HL-60 (cell line): Measurements from ENCODE around the gene RGS7.

Experiments used
- DNase-seq, 2 experiments: peaks; one replicate each; pipeline ENCODE4 v3.0.0-alpha.2; 2010 to 2020; ENCODE audit warnings: low read depth in 1 of 2, low spot score in 1 of 2
- H3K27ac ChIP-seq: fragments of 250-450 bp; sonication (Bioruptor Pico); replicated peaks from 2 replicates; pipeline ENCODE4 v1.5.1; 2020; ENCODE audit warnings: mild to moderate bottlenecking, moderate library complexity
- H3K27me3 ChIP-seq: fragments of 250-450 bp; sonication (Bioruptor Pico); 2 replicates; pipeline ENCODE4 v1.5.1; 2021; ENCODE audit warnings: mild to moderate bottlenecking, moderate library complexity; ENCODE audit not compliant: insufficient read depth, poor library complexity, severe bottlenecking
- H3K4me3 ChIP-seq: replicated peaks from 2 replicates; pipeline ENCODE4 v1.5.1; 2011; ENCODE audit warnings: mild to moderate bottlenecking, control low read depth, low read length; ENCODE audit not compliant: insufficient read depth
- GABPA ChIP-seq: IDR thresholded peaks from 2 replicates; pipeline ENCODE4 v1.6.1; 2012; ENCODE audit warnings: low read depth
- POLR2AphosphoS5 ChIP-seq: IDR thresholded peaks from 2 replicates; pipeline ENCODE4 v1.6.1; 2012; ENCODE audit warnings: low read depth
- SPI1 ChIP-seq: IDR thresholded peaks from 2 replicates; pipeline ENCODE4 v1.6.1; 2012; ENCODE audit warnings: low read depth, mild to moderate bottlenecking, borderline replicate concordance
- TF ChIP-seq, protein P1 (sequence below): IDR thresholded peaks from 2 replicates; pipeline ENCODE4 v1.6.1; 2012; ENCODE audit warnings: low read depth; ENCODE audit not compliant: insufficient replicate concordance
- TF ChIP-seq, protein P2 (sequence below): IDR thresholded peaks from one replicate; pipeline ENCODE4 v1.5.1; 2011; ENCODE audit warnings: low read length, control low read depth, inconsistent platforms; ENCODE audit not compliant: insufficient read depth

RGS7 gene

DNA sequence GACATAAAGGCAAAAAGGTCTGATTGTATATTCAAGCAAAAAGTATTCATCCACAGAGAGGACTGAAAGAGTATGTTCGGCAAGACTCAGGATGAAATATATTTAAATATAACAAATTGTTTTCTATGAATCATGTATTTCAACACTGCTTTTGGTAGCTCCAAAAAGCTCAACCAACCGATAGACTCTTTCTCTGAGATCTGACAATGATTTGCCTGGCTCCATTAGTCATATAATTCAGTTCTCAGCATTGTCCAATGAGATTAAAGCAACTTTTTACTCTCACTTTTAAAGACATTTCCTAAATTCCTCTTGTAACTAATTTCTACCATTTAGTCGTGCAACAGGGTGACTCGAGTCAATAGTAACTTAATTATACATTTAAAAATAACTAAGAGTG, 426.0 kb downstream of the RGS7 start:
- TF ChIP-seq POLR2AphosphoS5 (no peak), SPI1 (no peak), GABPA (no peak)
- TF ChIP-seq, protein P1, sequence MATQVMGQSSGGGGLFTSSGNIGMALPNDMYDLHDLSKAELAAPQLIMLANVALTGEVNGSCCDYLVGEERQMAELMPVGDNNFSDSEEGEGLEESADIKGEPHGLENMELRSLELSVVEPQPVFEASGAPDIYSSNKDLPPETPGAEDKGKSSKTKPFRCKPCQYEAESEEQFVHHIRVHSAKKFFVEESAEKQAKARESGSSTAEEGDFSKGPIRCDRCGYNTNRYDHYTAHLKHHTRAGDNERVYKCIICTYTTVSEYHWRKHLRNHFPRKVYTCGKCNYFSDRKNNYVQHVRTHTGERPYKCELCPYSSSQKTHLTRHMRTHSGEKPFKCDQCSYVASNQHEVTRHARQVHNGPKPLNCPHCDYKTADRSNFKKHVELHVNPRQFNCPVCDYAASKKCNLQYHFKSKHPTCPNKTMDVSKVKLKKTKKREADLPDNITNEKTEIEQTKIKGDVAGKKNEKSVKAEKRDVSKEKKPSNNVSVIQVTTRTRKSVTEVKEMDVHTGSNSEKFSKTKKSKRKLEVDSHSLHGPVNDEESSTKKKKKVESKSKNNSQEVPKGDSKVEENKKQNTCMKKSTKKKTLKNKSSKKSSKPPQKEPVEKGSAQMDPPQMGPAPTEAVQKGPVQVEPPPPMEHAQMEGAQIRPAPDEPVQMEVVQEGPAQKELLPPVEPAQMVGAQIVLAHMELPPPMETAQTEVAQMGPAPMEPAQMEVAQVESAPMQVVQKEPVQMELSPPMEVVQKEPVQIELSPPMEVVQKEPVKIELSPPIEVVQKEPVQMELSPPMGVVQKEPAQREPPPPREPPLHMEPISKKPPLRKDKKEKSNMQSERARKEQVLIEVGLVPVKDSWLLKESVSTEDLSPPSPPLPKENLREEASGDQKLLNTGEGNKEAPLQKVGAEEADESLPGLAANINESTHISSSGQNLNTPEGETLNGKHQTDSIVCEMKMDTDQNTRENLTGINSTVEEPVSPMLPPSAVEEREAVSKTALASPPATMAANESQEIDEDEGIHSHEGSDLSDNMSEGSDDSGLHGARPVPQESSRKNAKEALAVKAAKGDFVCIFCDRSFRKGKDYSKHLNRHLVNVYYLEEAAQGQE: no peak
- TF ChIP-seq, protein P2, sequence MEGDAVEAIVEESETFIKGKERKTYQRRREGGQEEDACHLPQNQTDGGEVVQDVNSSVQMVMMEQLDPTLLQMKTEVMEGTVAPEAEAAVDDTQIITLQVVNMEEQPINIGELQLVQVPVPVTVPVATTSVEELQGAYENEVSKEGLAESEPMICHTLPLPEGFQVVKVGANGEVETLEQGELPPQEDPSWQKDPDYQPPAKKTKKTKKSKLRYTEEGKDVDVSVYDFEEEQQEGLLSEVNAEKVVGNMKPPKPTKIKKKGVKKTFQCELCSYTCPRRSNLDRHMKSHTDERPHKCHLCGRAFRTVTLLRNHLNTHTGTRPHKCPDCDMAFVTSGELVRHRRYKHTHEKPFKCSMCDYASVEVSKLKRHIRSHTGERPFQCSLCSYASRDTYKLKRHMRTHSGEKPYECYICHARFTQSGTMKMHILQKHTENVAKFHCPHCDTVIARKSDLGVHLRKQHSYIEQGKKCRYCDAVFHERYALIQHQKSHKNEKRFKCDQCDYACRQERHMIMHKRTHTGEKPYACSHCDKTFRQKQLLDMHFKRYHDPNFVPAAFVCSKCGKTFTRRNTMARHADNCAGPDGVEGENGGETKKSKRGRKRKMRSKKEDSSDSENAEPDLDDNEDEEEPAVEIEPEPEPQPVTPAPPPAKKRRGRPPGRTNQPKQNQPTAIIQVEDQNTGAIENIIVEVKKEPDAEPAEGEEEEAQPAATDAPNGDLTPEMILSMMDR: no peak
- Histone ChIP-seq H3K4me3 (no peak overlapping the region), H3K27me3 (no peaks in the 10 kb centered on the region), H3K27ac (no peak overlapping the region)
- DNase-seq: no peak

DNA sequence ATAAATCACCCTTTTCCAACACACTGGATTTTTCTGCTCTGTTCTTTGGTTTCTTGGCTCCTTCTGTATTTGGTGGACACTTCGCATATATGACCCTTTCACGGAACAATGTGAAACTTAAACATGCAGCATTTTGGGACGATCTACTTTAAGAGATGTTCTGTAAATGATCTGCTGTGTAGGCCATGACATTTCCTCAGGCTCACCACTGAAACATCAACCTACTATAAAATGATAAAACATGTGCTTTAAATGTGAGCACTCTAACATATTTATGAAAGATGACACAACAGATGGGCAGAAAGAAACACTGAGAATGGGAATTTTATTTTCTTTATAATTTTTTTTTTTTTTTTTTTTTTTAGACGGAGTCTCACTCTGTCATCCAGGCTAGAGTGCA, 428.7 kb downstream of the RGS7 start:
- H3K4me3 ChIP-seq: no peak overlapping the region
- TF ChIP-seq POLR2AphosphoS5 (no peak), GABPA (no peak), SPI1 (no peak)
- TF ChIP-seq, protein P2: no peak
- TF ChIP-seq, protein P1: no peak
- H3K27ac ChIP-seq: no peak overlapping the region
- no peaks in the 10 kb centered on the region for H3K27me3 ChIP-seq
- DNase-seq: no peak

DNA sequence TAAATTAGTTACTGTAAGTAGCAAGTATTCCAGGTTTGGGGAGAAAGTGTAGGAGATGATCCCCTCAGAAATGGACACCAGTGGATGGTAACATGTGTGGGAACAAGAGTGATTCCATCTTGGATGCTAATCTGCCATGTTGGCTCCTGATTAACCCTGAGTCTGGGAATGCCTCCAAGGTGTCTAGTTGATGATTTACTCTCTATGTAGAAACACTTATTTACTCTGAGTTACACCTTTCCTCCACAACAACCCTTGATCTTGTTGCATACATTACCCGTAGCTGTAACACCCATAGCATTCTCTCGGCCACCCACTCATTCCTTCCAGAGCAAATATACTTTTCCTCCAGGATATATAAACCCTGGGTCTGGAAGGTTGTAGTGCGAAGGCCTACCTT, 429.2 kb downstream of the RGS7 start:
- TF ChIP-seq GABPA (no peak), POLR2AphosphoS5 (no peak), SPI1 (no peak)
- TF ChIP-seq, protein P2: no peak
- TF ChIP-seq, protein P1: no peak
- DNase-seq: no peak
- no peak overlapping the region for H3K4me3 ChIP-seq
- H3K27me3 ChIP-seq: no peaks in the 10 kb centered on the region
- no peak overlapping the region for H3K27ac ChIP-seq
